Activated CD8-positive, alpha-beta memory T cell treated with anti-CD3 and anti-CD28 coated beads, Interleukin-2, amount 50 U/mL, for 24 hours (primary cell): ENCODE results near the gene TAF15.

ENCODE experiments used
- DNase-seq: peaks from one replicate; pipeline ENCODE4 v3.0.0-alpha.2; 2020; ENCODE audit errors: extremely low read depth

TAF15 gene

DNA sequence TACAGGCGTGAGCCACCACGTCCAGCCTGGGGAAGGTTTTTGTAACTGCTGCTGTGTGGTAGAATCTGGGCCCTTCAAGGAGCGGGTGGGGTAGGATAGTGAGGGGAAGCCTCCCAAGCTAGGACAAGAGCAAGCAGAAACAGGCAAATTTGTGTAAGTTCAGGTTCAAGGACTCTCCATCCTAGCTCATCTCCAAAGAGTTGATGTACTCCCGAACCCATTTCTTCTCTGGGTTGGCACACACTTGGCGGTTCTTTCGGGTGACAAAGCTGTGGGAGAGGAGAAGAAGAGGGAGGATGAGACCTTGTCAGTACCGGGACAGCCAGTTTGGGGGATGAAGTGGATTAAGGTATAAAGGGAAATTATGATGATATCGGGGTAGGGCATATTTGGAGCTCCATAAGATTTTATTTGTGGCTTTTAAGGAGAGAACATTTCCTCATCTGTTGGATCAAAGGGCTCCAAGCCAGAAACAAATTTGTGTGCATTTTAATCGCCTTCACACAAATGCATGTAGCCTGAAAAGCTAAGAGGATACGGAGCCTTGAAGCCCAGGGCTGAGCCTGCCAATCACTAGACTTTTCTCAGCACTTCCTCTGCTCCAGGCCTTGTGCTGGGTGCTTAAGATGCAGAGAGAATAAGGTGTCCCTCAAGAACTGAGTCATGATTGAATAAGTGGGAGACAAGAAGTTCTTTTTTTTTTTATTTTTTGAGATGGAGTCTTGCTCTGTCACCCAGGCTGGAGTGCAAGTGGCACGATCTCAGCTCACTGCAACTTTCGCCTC is 63.1 kb downstream of the TAF15 start:
- DNase-seq, result no peak

DNA sequence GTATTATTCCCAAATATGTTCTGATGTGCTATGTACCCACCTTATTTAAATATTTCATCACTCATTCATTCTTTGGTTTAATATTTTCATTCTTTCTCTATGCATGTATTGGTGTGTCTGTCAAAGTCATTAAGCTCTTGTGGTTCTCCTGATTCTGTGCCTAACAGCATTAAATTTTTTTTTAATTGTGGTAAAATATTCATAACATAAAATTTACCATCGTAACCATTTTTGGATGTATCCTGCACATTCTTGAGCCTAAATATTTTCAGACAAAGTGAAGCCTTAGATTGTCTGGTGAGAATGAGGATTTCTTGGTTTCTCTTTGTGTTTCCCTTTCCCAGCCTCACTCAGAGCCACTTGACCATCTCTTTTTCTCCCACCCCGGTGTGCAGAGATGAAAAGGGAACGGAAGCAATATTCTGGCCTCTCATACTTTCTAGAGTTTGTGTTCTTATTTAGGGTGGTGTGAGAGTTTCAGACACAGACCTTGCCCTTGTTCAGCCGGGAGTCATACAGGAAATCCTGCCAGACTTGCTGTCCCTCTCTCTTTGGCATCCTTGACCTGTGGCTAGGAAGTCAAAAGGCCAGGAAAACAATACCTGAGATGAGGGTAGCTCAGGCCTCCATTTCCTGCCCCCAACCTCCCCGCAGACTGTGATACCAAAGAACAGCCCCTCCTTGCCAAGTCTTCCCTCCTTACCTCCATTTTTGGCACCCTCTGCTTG is 66.0 kb downstream of the TAF15 start:
- DNase-seq, result no peak

DNA sequence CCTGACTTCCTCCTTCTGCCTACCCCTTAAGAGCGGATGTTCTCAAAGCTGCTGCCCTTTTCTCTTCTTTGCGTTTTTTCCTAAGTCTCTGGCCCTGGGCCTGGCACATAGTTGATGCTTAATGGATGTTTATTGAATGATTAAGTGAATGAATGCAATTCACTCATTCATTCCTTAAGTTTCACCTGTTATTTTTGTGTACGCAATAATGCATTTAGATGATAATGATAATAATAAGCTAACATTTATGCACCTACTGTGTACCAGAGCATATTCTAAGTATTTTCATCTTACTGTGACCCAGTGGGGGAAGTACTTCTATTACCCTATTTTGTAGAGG is 66.5 kb downstream of the TAF15 start:
- no peak for DNase-seq

DNA sequence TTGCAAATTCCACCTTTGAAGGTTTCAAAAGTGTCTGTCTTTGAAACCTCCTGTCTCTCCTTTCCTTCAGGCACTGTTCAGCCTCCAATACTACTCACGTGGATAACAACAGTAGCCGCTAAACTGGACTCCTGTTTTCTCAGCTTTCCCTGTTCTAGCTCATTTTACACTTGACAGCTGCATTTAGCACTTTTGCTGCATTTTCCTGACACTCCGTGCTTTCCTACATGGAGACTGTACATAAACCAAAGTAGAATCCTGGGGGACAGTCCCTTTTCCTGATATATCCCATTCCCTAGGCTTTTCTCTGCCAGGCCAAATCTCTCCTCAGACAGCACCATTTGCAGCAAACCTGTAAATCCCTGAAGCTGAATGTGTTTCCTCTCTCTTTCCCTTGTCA is 67.2 kb downstream of the TAF15 start:
- no peak for DNase-seq

DNA sequence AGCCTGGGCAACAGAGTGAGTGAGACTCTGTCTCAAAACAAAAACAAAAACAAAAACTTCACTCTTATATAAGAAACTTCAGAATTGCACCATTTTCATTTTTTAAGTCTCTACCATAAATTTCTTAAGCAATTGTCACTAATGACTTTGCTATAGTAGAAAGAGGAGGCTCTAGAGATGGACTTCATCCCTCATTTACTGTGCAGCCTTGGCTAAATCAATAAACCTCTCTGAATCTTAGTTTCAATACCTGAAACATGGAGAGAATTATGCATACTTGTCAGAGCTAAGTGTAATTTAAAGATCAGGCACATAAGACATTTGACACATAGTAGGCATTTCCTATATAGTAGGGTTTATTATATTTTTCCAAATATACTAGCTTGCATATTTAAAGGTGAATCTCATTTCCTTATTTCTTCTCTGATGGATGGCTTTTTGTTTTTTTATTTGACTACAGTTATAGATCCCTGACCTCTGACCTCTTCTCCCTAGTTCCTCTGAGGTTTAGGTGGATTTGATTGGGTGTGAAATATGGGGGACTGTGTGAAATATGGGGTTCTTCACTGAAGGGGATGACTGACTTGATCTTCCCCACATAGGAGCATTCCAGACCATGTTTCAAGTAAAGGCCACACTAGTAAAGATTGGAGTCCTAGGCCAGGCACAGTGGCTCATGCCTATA is 68.2 kb downstream of the TAF15 start:
- DNase-seq, result no peak

DNA sequence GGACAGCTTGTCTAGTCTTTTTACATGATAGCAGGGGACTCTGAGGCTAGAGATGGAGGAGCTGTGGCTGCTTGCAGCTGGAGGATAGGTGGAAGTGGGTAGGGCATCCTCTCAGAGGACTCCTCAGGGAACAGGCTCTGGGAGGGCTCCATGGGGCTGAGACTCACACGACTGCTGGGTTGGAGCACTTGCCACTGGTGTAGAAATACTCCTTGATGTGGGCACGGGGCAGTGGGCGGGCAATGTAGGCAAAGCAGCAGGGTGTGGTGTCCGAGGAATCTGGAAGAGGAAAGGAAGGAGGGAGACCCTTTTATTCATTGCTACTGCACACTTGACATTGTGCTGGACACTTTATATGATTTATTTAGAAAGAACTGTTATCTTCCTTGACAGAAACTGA is 69.1 kb downstream of the TAF15 start:
- DNase-seq, result no peak

DNA sequence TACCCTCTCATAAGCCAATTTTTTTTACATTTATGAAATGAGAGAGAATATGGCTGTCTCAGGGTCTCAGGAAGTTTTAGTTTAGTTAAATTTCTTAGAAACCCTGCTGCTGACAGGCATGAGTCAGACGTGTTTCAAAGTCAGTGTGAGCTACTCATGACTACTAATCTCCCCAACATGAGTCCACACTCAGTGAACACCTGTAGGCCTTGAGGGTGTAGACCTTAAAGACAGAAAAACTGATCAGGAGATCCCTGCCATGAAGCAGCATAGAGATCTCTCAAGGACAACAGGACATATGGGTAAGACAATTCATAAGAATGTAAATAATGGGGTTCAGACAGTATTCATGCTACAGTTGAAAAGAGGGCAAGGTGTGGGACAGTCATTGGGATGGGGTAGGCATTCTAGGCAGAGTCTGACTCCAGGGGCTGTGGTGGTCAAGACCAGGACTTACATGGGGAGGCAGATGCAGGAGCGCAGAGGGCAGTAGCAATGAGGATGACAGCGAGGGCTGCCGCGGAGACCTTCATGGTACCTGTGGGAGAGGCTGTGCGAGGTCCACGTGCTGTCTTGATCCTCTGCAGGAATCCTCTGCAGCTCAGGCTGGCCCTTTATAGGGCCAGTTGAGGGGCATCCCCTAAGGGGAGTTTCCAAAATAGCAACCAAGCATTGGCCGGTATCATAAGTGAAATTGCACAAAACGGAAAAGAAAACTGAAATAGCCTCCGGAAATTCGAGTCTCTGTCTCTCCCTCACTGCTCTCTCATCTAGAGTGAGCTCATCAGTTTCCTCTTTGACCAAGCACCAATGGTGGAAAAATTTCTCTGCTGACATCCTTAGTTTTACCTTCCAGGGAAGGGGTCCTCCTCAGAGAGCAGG is 70.7 kb downstream of the TAF15 start, which contains the start of gene CCL5:
CCL5 (minus strand) TSS at position 588 of the 882 bp plus-strand sequence.
- DNase-seq, result no peak

DNA sequence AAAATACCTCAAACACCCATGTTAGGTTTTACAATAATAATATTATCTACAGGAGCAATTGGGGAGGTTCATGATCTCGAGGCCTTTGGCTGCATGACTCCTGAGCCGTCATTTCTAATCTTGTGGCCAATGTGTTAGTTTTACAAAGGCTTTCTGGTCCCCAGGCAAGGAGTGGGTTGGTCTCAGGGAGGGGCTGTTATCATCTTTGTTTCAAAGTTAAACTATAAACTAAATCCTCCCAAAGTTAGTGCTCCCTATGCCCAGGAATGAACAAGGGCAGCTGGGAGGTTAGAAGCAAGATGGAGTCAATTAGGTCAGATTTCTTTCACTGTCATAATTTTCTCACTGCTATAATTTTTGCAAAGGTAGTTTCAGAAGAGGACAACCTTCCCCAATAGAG is 80.0 kb downstream of the TAF15 start:
- DNase-seq, result no peak

DNA sequence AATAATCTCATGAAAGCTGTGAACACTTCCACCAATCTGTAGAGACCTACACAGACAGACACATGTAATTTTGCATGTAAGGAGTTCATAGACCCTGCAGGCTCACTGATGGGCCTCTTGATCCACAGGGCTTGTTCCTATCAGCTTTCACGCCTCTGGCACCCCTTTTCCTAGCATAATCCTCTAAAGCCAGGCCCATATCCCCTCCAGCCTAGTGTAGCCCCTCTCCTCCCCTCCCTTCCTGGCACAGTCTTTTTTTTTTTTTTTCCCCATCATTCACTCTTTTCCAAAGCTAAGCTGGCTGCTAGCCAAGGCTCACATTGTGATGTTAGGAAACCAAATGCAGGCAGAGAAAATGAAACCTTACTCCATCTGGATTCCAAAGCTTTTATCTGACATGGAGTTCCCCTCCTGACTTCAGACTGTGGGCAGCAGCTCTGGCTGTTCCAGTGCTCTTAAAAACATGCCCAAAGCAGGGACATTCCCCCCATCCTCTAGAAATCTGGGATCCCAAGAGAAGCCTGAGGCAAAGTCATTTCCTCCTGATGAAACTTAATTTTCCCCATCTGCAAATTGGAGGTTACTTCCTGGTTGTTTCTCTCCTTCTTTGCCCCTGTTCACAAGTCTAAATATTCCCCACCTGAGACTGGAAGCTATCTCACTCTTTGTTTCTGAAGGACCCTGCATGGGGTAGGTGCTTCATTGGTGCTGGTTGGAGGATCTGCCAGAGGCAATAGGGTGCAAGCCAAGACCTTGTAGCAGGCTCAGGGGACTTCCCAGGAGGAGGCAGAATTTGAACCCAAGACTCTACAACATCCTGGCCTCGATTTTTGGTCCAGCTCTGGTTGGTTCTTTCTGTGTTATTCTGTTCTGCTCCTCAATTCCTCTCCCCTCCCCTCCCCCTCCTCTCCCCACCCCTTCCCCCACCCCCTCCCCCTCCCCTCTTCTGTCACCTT is 80.8 kb downstream of the TAF15 start:
- no peak for DNase-seq

DNA sequence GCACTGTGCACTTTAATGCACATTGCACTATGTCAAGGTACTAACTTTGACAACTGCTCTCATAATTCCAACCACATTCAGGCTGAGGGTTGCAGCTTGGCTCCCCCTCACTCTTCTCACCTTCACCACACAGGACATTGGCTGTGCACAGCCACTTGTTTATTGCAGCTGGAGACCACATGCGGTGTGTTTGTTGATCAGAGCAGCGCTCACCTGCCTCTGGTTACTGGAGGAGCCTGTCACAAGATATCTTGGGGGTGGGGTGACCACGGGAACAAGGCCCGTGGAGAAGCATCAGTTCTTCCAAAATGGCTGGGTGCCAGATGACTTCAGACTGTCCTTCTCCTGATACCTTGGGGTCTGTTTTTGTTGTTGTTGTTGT is 81.5 kb downstream of the TAF15 start:
- DNase-seq, result no peak

DNA sequence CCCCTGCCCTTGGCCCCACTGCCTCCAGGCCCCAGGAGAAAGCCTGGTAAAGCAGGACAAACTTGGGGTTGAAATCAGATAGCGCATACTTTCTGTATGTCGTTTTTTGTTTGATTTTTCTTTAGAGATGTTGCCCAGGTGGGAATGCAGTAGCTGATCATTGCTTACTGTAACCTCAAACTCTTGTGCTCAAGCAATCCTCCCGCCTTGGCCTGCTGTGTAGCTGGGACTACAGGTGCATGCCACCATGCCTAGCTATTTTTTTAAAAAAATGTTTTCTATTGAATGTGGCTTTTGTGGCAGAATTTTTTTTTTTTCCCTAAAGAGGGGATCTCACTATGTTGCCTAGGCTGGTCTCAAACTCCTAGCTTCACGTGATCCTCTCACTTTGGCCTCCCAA is 82.0 kb downstream of the TAF15 start:
- no peak for DNase-seq

DNA sequence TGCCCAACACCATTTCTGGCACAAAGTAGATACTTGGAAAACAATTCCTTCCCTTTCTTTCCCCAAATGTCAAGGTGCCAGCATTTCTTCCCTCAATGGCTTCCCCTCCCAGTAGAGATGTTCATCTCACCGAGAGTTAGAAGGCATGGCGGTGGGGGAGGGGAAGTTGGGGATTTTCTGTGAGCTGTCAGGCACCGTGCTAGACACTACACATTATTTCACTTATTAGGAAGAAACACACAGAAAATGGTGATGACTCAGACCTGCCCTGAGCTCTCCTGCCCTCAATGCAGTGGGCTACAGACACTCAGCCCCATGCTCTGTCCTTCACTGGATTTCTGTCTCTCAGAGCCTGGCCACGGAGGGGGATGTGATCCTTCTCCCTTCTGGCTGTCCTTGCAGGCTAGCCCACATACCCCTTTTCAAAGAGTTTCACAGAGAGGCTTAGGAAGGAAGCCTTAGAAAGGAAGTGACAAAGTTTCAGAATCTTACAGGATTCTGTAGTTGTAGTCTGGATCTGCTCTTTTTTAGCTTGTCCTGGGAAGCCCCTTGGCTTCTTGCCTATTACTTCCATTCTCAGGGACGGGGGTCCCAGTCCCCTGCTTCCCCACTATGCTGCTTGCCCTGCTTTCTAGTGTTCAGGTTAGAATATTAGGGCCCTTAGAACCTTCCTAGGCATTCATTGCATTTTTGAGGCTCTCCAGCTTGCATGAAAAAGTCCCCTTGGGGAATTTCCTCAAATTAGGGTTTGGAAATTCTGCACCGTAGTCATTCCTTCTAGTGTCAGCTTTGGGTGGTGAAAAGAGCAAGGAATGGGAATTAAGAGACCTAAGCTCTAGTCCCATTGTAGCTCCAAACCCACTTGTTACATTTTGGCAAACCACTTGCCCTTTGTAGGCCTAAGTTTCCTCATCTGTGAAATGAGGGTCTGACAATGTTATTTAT is 83.1 kb downstream of the TAF15 start:
- no peak for DNase-seq

DNA sequence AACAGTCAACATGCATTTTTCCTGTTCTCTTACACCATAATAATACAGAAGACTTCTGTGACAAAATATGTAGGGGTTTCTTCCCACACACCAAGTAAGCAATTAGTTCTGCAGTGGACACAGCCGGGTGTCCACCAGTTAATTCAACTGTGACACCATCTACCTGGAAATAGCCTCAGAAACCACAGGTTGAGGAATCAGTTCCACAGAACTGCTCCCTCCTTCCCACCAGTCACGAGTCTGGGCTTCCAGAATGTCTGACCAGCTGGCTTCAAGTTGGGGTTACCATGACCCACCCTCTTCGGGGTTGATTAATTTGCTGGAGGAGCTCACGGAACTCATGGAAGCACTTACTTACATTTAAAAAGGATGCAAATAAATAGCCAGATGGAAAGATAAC is 84.5 kb downstream of the TAF15 start:
- DNase-seq, result no peak

DNA sequence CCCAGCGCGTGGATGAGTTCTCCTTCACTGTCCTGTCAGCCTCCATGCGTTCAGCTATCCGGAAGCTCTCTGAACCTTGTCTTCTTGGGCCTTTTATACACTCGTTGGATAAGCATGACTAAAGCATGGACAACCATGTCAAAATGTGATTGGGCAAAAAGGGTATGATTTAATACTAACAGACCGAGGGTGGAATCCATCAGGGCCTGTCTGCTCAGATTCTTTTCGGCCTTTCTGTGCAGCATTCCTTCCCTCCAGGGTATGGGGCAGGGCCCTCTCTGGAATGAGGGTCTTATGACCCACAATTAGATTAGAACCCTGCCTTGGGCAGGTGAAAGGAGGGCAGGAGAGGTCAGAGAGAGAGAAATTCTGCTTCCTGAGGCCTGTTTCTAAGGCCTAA is 84.9 kb downstream of the TAF15 start:
- DNase-seq, result no peak

DNA sequence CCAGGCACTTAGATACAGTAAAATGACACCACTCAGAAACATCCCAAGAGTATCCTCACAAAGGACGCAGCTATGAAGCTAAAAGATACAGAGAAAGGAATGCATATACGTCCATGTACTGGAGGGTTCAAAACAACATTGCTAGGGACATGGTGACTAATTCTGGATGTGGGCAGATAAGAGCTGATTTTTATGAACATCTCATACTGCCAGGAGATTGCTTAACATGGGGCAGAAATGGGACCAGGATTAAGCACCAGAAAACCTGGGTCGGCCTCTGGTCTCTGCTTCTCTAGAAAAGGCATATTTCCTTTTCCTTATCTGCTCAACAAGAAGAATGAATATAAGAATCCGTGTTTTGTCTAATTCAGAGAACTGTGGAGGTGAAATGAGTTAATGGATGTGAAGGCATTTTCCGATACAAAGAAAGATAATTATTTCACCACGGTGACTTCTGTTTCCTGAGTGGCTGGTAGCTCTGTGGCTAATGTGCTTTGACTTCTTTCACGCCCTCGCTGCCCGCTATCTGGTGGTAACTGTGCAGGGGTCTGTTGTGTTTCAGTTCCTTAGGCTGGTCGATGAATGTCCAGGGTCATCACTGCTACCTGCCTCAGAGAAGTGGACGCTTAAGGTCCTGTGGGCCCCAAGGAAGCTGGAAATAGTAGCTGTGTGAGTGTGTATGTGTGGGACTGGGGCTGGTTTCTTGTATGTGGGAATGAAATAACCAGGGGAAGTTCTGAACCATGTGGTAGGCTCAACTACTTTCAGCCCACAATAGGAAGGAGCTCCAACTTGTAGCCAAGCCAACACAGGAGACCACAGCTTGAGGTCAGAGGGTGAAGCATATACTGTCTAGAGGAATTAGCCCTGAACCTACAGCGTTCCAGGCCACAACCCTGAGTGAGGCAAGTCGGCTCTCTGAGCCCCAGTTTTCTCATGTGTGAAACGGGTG is 86.6 kb downstream of the TAF15 start:
- DNase-seq, result no peak
